Stomach (tissue), 9 donors: ENCODE data around the gene LMF2. TPM values are rescaled to one million over a fixed set of nuclear protein-coding genes. Genes with fewer than 3 reads are reported as not detected.

Source experiments
- DNase-seq, 2 donors: peaks; one replicate each; pipeline versions ENCODE4 v3.0.0 to v3.0.0-alpha.2; 2013 to 2019
- H3K27ac ChIP-seq, 5 donors: fragments of 200-600 bp in 4 of 5; sonication (generic) in 4 of 5; one replicate each; pipeline ENCODE4 v1.5.1; 2013 to 2019; ENCODE audit warnings: mild to moderate bottlenecking in 1 of 5, moderate library complexity in 1 of 5
- H3K27me3 ChIP-seq, 3 donors: fragments of 200-600 bp; sonication (generic); one replicate each; pipeline ENCODE4 v1.5.1; 2017 to 2019; ENCODE audit warnings: mixed run types in 1 of 3
- H3K36me3 ChIP-seq, 4 donors: fragments of 200-600 bp; sonication (generic); 1 replicate in 3 of 4; 2 replicates in 1 of 4; pipeline ENCODE4 v1.5.1; 2016 to 2019
- H3K4me1 ChIP-seq, 4 donors: fragments of 200-600 bp; sonication (generic); one replicate each; pipeline ENCODE4 v1.5.1; 2016 to 2019
- H3K4me3 ChIP-seq, 4 donors: fragments of 200-600 bp; sonication (generic) in 3 of 4; one replicate each; pipeline ENCODE4 v1.5.1; 2016 to 2019; ENCODE audit warnings: mild to moderate bottlenecking in 1 of 4
- H3K9me3 ChIP-seq, 4 donors: fragments of 200-600 bp; sonication (generic); one replicate each; pipeline ENCODE4 v1.5.1; 2016 to 2019
- EP300 ChIP-seq: sonication (generic); formaldehyde crosslinking; IDR thresholded peaks from one replicate; pipeline ENCODE4 v1.6.1; 2017; ENCODE audit warnings: antibody characterized with exemption
- POLR2A ChIP-seq, 4 donors: fragments of 450-650 bp; IDR thresholded peaks; one replicate each; pipeline ENCODE4 v1.6.1; 2016; ENCODE audit warnings: antibody characterized with exemption in 4 of 4, control low read depth in 2 of 4, mild to moderate bottlenecking in 1 of 4, moderate library complexity in 1 of 4
- POLR2AphosphoS5 ChIP-seq, 3 donors: sonication (generic); formaldehyde crosslinking; IDR thresholded peaks; one replicate each; pipeline ENCODE4 v1.6.1; 2016; ENCODE audit warnings: antibody characterized with exemption in 3 of 3
- WGBS, 5 donors: extraction: QIAGEN DNeasy Blood & Tissue Kit in 3 of 5; methylation state at CpG; one replicate each; pipeline versions ENCODE4 v1.1.5 to v1.1.7; 2013 to 2018; 5-methylcytosine and 5-hydroxymethylcytosine counted together
- intact Hi-C: fragments of 100-400 bp; cut with DNase I; formaldehyde crosslinking; loops from one replicate; pipeline ENCODE4 v1.15.1; 2023; ENCODE audit warnings: low total_unique reads
- polyA plus RNA-seq, 3 donors: library from polyadenylated mRNA; stranded (reverse); fragments of 200-250 nt; gene quantifications; one replicate each; pipeline ENCODE4 v1.2.3, GENCODE V29; 2013
- total RNA-seq, 5 donors: library from RNA; depleted of rRNA; stranded (reverse); fragments of >200 nt; gene quantifications; one replicate each; pipeline versions ENCODE4 v1.1.0 to v1.2.3, GENCODE V29; 2014 to 2016
- TF ChIP-seq, protein P1 (sequence below), 7 experiments: fragments of 450-650 bp in 4 of 7; fragments of 200-600 bp in 3 of 7; sonication (generic) in 3 of 7; IDR thresholded peaks; one replicate each; pipeline ENCODE4 v1.5.1; 2016 to 2019; ENCODE audit warnings: antibody characterized with exemption in 7 of 7, control low read depth in 2 of 7, mild to moderate bottlenecking in 1 of 7
- donor health status: healthy with polysubstance abuse.
- donor health status: Bipolar disorder and iron deficiency.
- donor health status: healthy.

LMF2 gene
- total and polyA plus RNA-seq, 8 donors: 11.9 to 212 (median 52.9) TPM

DNA sequence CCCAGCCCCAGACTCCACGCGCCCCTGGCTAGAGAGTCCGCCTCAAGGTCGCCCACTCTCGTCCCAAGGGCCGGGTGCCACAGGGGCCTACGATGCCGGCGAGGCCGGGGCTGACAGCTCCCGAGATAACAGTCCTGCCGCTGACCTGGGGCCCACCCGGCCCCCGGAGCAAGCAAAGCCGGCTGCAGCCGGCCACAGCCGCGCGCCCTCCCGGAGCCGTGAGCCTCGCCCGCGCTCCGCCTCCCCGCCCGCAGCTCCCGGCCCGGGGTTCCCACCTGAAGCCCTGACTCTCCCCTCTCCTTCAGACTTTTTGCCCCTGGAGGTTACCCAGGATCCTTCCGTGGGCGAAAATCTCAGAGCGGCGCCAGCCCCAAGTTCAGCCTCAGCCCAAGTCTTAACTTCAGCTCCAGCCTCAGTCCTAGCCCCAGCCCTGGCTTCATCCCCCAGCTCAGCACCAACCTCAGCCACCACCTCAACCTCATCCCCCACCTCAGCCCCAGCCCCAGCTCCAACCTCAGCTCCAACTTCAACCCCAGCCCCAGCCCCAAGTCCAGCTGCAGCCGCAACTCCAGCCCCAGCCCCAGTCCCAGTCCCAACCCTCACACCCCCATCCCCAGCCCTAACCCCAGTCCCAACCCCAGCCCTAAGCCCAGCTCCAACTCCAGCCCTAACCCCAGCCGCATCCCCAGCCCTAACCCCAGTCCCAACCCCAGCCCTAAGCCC, 39.9 kb upstream of the LMF2 start:
- Histone ChIP-seq H3K27me3 (peaks cover 11 to 76% (median 26%) of the 10 kb centered on the region in 3 donors), H3K4me1 (peaks cover 17 to 51% (median 34%) of the 10 kb centered on the region in 4 donors), H3K27ac (no peak overlapping the region), H3K9me3 (no peaks in the 10 kb centered on the region), H3K36me3 (no peaks in the 10 kb centered on the region), H3K4me3 (no peak overlapping the region)
- TF ChIP-seq, protein P1, sequence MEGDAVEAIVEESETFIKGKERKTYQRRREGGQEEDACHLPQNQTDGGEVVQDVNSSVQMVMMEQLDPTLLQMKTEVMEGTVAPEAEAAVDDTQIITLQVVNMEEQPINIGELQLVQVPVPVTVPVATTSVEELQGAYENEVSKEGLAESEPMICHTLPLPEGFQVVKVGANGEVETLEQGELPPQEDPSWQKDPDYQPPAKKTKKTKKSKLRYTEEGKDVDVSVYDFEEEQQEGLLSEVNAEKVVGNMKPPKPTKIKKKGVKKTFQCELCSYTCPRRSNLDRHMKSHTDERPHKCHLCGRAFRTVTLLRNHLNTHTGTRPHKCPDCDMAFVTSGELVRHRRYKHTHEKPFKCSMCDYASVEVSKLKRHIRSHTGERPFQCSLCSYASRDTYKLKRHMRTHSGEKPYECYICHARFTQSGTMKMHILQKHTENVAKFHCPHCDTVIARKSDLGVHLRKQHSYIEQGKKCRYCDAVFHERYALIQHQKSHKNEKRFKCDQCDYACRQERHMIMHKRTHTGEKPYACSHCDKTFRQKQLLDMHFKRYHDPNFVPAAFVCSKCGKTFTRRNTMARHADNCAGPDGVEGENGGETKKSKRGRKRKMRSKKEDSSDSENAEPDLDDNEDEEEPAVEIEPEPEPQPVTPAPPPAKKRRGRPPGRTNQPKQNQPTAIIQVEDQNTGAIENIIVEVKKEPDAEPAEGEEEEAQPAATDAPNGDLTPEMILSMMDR (IDR thresholded peaks at IDR 0.05): no peak
- TF ChIP-seq EP300 (no peak), POLR2AphosphoS5 (IDR thresholded peaks at IDR 0.05) (no peak), POLR2A (IDR thresholded peaks at IDR 0.05) (no peak)
- intact Hi-C loops: no loop called here
- 13 to 38% (median 28%) methylated on average over 19 to 35 of the region's 35 CpGs for WGBS, 5 donors
- DNase-seq: no peak

DNA sequence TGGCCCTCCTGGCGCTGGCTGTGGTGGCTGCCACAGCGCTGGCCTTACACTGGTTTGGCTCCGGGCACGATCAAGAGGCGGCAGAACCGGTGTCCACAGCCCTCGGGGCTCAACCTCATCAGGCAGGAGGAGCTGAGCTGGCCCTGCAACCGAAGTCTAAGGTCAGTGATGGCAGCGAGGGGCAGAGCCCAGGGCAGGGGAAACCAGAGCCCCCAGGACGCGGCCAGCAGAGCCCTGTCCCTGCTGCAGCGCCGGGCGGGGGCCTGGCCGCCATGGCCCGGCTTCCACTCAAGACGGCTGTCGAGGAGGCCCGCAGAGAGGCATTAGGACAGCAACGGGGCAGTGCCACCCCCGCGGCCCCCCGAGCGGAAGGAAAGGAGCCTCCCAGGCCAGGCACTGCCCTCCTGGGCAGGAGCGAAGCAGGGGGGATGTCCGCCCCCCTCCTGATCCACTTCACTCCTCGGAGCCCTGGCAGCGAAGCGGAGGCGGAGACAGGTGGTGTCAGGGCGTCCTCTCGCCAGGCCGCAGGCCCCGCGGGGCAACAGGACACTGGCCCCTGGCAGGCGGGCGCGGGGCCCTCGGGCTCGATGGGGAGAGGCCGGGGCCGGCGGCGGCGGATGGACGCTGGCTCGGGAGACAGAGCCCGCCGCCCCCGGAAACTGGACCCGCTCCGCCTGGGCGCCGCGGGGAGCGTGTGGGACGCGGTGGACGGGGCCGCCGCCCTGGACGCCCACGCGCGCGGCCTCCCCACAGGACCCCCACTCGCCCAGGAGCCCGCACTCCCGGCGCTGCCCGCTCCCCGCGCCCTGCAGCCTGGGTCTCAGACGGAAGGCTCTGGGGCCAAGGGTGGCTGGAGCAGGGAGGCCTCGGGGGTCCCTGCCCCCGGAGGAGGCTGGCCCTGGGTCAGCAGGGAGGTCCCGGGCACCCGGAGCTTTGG, 39.1 kb upstream of the LMF2 start:
- TF ChIP-seq, protein P1 (IDR thresholded peaks at IDR 0.05): no peak
- TF ChIP-seq EP300 (no peak), POLR2A (IDR thresholded peaks at IDR 0.05) (no peak), POLR2AphosphoS5 (IDR thresholded peaks at IDR 0.05) (no peak)
- DNase-seq: no peak
- H3K4me3 ChIP-seq: no peak overlapping the region
- H3K36me3 ChIP-seq: no peaks in the 10 kb centered on the region
- 53 to 70% (median 67%) methylated on average over 19 to 78 of the region's 78 CpGs for WGBS, 5 donors
- peaks cover 17 to 51% (median 34%) of the 10 kb centered on the region in 4 donors for H3K4me1 ChIP-seq
- H3K9me3 ChIP-seq: no peaks in the 10 kb centered on the region
- H3K27me3 ChIP-seq: peaks cover 11 to 76% (median 26%) of the 10 kb centered on the region in 3 donors
- intact Hi-C loops: no loop called here
- no peak overlapping the region for H3K27ac ChIP-seq

DNA sequence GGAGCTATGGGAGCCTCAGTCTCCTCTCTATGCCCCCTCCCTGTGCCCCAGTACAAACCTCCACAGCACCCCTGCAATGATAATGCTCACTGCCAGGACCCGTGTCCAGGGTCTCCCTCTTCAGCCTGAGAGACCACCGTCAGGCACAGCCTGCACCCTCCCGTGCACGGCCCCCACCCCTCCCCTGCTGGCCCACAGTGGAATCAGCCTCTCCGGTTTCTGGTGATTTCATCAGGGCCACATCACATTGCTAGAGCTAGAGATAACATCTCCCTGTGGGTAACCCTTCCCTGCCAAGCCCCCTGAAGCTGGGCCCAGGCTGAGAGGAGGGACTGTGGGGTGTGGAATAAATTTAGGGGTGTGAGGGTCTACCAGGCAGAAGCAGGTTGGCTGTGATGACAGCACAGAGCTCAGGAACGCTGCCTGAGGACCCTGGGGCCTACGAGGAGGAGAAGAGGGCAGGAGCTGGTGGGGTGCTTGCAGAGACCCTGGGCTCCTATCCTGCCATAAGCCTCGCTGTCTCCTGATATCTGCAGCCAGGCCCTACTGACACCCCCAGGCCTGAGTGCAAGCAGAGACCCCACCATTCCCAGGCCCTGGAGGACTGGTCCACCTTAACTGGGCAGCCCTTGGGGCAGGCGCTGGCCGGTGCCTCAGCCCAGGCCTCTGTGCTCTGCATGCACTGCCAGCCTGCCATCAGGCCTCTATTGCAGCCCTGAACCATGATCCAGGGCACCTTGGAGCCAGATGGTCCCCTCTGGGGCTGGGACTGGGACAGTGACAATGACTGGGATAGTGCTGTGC, 38.2 kb upstream of the LMF2 start, which contains the start of gene KLHDC7B:
Gene KLHDC7B (plus strand): TSS at position 378 of the 804 bp plus-strand sequence. CDS start 345 bp downstream, at position 723.
- peak in 1 of 2 donors; percentile 9 for DNase-seq
- Histone ChIP-seq H3K4me1 (peaks cover 17 to 56% (median 37%) of the 10 kb centered on the region in 4 donors), H3K27me3 (peaks cover 11 to 72% (median 26%) of the 10 kb centered on the region in 3 donors), H3K36me3 (no peaks in the 10 kb centered on the region), H3K9me3 (no peaks in the 10 kb centered on the region), H3K27ac (peak within 1 kb of the TSS; percentile 18 to 98 (median 61)), H3K4me3 (no peak within 1 kb of the TSS)
- whole genome bisulfite sequencing, 5 donors: 47 to 72% (median 63%) methylated on average over 5 to 10 of the region's 10 CpGs
- TF ChIP-seq POLR2A (IDR thresholded peaks at IDR 0.05) (no peak), POLR2AphosphoS5 (IDR thresholded peaks at IDR 0.05) (no peak), EP300 (no peak)
- TF ChIP-seq, protein P1 (IDR thresholded peaks at IDR 0.05): no peak
- intact Hi-C loops: no loop called here
